CD4-positive, alpha-beta T cell treated with Interleukin-6 for 4 hours (primary cell): Measurements from ENCODE around the gene WDR49.
"Not testable (repeated sequence)": the region's sequence is repeated elsewhere in the genome, so short reads cannot be mapped to it uniquely, and the experiment has no call there.

ENCODE experiments used
- DNase-seq: peaks from one replicate; pipeline ENCODE4 v3.0.0-alpha.2; 2020; ENCODE audit warnings: mixed read lengths

WDR49 gene

DNA sequence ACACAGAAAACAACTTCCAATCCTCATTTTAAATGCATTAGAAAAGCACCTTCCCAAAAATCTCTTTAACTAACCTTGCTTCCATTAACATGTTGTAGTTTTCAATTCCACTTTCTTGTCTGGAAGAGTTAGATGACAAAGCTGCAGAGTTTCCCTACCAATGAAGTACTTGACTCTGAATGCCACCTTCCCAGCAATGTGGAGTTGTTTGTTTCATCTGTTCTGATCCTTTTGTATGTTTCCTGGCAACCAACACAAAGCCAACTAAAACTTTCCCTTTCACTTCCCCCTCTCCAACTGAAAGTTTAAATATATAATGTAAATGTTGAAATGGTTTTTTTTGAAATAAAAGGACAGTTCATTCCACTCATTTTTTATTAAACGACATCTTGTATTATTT is at the start of gene WDR49:
Gene WDR49 (minus strand): TSS at position 183 of the 400 bp plus-strand sequence. CDS start 517 bp downstream, outside the sequence.
- DNase-seq: no peak

DNA sequence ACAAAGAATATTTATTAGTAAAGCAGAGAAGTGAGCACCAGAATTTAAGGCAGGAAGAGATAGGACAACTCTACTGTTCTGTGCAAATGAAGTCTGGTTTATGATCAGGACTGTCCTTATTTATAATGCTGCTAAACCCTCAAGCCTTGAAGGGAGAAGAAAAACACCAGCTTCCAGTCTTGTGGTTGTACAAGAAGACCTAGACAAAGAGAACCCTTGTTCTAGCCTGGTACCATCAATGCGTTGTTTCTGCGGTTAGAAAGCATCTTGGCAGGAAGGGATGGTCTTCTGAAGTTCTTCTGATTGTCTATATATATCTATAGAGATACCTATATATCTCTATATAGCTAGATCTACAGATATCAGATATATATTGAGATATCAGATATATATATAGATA is 47.2 kb upstream of the WDR49 start:
- no peak for DNase-seq

DNA sequence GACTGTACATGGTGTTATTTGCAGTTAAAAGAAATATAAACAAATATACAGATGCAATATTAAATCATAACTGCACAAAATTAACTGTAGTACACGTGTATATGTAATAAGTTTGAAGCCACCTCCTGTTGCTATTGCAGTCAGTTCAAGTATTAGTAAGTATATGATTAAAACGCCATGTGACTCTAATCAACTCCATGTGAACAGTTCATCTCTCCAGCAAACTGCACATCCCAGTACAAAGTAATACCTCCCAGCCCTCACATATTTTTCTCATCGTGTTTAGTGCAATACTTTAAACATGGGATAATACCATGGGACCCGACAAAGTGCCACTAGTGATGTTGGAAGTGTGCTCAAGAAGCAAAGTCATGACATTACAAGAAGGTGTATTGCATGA is 46.3 kb upstream of the WDR49 start:
- no peak for DNase-seq

DNA sequence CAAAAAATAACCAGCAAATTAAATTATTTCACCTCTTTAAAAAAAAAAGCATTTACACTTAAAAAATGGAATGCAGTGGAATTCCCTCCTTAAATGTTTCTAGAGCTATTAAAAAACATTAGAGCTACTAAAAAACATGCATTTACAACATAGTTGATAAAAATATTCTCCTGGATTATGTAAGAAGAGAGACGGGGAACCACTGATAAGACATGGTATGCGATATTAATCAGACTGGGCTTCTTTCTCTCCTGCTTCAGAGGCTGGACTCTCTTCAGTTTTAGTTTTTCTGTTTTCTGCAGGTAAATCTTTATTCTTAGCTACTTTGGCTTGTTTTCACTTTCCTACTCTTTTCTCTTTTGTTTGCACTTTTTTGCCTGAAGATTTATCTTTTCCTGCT is 40.4 kb upstream of the WDR49 start:
- DNase-seq: no peak

DNA sequence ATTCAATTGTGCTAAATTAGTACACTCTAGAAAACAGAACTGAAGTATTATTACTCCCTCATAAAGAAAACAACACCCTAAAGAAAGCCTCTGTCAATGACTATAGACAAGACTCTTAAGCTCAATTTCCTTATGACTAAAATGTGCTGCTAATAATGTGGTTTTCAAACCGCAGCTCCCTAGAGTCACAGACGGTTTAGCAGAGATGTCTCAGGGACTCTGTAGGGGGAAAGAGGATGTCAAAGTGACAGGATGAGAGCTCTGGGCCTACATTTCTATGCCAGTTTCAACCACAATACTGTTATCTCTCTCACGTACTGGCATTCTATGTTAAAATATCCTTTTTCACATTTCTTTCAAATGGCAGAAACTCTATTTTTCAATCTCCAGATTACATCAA is 37.6 kb upstream of the WDR49 start:
- DNase-seq: peak; percentile 25

DNA sequence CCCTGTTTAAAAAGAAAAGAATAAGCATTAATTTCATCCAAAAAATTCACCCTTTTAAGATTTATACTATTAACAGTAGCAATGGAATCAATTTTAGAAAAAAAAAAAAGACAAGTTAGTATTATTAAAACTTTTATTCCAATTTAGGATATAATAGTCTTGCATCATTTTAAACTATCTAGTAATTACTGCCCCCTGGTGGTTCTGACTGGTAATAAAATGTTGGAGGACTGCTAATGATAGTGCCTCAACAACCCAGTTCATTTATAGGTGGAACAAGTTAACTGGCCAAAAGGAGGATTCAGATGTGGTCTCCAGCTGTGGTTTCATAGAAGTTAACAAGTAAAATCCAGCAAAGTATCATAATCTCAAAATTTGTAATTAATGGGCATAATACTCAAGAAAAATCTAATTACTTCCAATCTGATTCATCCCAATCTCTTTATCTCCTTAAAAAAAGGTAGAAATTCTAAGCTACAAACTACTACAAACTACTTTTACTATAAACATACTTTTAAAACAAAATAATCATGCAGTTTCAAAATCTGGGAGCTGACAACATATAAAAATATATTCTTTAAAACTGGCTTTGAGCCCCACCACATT is 30.7 kb upstream of the WDR49 start:
- DNase-seq: peak; percentile 61

DNA sequence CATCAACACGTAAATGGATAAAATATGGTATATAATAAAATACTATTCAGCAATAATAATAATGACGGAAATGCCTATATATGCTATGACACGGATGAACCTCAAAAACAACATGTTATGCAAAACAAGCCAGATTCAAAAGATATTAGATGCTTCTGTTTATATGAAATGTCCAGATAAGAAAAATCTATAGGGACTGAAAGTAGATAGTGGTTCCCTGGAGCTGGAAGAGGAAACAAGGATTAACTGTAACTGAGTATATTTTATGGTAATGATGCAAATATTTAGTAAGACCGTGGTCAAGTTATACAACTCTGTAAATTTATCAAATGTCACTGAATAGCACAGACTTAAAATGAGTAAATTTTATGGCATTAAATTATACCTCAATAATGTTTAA is 25.8 kb upstream of the WDR49 start:
- DNase-seq: no peak

DNA sequence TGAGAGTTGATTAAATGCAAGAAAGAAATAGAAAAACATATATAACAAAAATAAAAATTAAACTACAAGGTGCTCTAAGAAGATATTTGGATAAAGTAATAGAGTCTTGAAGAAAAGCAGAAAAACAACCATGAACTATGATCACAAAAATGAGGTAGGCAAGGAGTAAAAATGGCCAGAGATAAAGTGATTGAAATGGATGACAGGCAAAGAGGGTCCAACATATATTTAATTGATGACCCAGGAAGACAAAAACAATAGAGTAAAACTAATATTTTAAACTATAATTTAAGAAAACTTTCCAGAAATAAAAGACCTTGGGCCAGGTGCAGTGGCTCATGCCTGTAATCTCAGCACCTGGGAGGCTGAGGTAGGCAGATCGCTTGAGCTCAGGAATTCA is 22.1 kb upstream of the WDR49 start:
- DNase-seq: no peak

DNA sequence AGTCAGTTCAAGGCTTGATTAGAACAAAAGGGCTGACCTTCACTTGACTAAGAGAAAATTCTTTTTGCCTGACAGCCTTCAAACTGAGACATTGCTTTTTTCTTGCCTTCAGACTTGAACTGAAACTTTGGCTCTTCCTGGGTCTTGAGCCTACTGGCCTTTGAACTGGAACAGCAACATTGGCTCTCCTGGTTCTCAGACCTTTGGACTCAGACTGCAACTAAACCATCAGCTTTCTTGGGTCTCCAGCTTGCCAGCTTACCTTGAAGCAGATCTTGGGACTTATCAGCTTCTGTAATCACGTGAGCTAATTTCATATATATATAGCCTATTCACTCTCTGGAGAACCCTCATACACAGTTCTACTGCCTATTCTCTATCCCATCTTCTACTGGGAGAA is 19.5 kb upstream of the WDR49 start:
- DNase-seq: no peak

DNA sequence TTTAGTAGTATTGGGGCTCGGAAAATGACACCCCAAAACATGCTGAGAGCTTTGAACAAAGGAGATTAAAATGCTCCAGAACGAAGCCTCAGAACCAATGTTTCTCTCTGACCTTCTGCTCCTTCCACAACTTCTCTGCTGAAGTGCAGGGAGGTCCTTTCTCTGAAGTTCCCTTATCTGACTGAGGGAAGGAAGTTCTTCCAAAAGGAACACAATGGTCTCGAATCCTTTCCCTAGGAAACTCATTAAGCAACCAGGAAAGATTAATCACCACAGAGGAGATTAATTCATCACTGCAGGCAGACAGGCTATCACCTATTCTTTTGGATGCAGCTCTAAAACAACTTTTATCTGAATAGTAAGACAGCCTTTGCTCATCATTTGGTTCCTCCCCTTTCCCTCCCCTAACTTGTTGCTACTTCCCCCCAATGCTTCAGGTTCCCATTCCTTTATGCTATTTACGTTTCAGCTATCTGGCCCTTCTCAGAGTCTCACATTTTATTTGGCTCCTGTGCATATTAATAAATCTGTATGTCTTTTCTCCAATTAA is 18.2 kb upstream of the WDR49 start:
- no peak for DNase-seq

DNA sequence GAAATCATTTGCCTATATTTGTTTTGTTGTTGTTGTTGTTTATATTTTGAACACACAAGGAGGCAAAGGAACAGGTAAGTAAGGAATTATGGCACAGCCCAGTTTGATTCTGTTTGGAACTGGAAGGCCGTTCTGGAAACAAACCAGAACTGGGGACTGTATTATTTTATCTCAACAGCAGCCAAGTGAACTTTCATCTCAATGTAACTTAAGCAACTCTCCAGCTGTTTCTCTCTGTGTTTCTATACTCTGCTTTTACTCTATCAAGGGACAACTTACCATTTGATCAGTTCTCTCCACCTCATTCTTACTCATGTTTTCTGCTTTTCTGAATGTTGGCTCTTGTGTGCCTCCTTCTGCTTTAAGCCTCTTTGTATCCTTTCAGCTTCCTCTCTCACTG is 16.0 kb upstream of the WDR49 start:
- no peak for DNase-seq

DNA sequence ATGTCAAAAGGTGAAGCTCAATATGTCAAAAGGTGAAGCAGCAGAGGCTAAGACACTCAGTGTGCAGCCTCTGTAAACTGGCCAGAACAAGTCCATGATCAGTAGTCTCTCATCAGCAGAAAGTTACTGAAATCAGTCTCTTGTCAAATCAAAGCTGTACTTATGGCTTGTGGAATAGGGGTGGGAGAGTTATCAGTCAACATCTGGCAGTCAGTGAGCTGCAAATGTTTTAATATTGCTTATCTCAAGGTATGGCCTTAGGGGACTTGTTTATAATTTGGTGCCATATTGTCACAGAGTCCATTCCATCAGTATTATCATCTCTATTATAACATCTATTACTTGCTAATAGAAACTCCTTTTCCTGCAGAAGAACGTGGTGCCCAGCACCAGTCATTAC is 14.9 kb upstream of the WDR49 start:
- DNase-seq: no peak

DNA sequence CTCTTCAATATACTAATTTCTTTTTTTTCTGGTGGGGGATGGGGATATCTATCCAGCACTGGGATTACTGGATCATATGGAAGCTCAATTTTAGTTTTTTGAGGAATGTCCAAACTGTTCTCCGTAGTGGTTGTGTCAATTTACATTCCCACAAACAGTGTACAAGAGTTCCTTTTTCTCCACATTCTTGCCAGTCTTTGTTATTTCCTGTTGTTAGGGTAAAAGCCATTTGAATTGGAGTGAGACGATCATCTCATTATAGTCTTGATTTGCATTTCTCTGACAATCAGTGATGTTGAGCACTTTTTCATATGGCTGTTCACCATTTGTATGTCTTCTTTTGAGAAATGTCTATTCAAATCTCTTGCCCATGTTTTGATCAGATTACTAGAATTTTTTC is 12.8 kb upstream of the WDR49 start:
- DNase-seq: no peak

DNA sequence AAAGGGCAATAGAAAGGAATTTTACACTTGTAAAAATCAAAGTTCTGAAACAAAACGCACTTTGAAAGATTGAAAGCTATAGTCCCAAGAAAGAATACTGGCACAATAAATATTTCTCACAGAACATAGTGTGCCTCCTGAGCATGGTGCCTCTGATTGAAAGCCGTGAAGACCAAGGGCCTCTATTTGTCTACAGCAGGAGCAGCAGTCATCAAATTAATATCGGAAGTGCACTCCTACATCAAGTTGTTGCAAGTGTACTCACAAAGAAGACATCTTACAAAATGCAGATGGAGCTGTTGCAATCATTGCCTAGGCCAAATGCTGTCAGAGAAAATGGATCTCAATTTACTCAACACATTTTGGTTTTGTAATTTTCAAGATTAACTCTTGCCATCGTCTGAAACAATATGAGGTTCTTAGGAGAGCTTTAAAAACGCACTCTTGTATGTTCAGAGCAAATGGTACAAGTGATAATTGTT is 9.2 kb upstream of the WDR49 start:
- no peak for DNase-seq

DNA sequence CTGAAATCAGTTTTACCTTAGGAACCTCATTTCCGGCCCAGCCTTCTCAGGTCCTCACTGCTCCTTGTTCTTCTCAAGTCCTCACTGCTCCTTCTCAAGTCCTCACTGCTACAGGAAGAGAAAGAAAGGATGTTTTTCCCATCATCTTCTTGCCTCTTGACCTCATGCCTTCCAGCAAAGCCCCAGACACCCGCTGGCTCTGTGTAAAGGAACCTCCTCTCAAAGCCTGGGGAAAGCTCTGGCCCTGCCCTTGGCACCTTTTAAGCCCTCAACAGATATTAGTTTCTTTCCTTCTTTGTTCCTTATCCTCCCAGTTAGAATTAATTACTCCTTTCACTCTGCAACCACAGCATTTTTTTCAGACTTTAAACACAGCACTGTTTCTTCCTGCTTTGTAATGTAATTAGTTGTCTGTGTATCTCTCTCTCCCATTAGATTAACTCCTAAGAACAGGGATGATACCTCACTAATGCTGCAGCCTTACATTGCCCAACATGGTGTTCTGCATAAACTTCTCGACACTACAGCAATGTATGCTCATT is 4.0 kb upstream of the WDR49 start:
- DNase-seq: no peak

DNA sequence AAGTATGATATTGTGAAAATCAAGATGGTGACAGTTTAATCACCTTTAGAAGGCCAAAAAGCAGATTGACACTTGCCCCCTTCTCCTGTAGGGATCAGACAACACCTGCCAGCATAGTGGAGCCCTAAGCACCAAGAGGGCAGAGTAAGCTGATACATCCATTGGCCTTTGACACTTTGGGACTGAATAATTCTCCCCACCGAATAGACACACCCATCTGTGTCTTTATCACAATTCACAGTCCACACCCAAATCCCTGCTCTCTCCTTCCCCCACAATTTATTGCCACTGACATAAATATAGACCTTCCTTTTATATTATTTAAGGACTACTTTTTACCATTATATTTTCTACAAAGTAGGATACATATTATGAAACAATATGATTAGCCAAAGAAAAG is 3.1 kb upstream of the WDR49 start:
- DNase-seq: no peak

DNA sequence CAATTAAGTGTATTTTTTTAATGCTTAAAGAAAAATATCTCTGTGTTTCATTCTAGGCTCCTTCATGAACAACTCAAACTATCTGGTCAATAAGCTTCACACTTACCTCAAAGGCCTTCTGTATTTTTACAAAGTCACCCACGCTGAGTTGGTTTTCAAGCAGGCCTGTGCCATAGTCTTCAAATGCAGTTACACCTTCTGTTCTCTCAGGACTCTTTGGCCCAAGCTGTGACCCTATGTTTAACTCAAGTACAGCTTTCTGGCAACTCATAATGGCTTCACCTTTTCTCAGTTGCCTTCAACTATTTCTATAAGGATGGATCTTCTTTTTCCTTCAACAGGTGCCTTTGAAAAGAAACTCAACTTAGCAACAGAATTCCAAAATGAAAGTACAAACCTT is 587 bp downstream of the WDR49 start:
- DNase-seq: no peak

DNA sequence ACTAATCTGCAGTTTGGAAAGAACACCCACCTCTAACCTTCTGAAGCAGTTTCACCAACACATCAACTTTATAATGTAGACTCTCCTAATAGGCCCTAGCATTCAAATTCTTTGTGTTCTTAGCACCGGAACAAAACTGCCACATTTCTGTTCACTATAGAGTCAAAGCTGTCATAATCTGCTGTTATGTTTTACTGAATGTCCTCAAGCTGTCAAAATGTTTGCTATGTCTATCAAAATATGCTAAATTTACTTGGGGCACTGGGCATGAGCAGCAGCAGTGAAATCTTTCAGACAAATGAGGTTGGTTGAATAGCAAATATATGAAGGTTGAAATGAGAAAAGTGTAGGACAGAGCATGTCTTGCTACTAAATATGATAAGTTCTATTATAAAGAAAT is 1.9 kb downstream of the WDR49 start:
- DNase-seq: no peak

DNA sequence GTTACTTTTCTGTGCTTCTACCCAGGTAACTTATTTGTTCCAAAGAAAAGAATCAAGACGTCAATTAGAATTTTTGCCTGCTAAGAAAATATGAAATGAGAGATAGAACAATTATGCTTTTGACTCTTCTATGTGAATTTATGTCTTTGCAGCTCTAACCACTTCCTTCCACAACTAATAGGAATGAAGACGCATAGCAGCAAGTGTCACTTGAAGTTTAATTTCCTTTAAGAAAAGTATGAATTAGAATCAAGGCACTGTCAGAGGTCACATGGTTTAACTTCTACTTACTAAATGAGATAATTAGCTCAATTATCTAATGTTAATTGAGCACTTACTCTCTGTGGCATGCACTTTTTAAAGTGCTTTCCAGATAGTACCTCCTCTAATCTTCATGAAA is 3.3 kb downstream of the WDR49 start:
- DNase-seq: no peak

DNA sequence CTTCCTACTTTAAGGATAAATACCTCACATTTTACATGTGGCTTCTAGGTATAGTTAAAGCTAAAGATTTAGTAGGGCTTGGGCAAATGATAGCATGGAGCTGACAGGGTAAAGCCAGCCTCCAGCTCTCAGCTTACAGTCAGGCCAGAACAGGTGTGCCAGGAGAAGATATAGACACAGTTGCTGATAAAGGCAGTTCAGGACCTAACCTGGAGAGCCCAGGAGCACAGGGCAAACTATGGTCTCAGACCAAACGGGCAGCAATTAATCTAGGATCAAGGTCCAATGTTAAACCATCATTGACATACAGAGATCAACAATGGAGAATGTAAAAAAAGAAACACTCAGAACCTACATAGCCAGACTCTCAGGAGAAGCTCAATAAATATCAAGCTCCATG is 4.0 kb downstream of the WDR49 start:
- DNase-seq: no peak

DNA sequence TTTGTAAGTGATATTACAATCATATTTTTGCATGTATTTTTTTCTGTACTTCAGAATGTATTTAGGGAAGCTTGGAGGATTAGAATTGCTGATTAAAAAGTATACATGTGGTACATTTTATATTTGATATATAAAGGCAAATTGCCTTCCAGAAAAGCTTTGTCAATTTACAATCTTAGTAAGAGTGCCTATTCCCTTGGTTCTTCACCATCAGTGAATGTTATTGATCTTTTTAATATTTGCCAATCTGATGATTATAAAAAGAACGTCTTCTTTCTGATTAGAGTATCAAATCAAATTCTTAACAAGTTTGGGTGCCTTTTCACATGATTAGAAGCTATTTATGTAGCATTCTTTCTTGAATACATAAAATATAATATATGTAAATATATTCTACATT is 9.1 kb downstream of the WDR49 start:
- DNase-seq: no peak

DNA sequence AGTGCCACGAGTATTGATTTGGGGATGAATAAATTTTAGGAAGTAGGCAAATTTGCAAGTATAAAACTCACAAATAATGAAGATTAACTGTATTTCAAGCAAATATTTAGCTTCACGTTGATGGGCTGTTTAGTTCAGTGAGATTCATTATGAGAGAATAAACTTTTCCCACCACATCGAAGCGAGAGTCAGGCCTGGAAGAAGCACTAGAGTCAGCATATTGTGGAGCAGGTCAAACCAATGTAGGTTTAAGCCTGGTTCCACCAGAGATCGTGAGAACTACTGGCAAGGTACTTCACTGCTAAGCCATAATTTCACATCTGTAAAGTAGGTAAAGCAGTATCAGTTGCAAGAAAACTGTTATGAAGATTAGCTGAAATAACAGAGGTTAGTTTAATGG is 22.3 kb downstream of the WDR49 start:
- no peak for DNase-seq

DNA sequence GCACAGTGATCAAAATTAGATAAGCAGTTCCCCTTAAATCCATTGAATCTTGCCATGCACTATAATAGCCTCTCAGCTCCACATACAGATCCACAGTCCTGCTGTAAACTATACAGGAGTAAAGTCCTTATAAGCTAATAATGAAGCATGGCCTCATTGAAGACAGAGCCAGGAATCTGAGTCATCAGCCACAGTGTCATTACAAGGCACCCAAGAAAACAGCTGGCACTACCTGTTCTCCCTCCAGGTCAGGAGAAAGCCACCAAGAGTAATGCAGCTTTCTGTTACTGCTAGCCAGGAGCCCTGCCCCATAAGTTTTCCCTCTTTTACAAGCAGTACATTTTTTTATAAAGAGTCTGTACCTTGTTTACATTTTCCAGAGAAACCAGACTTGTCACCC is 27.3 kb downstream of the WDR49 start:
- no peak for DNase-seq

DNA sequence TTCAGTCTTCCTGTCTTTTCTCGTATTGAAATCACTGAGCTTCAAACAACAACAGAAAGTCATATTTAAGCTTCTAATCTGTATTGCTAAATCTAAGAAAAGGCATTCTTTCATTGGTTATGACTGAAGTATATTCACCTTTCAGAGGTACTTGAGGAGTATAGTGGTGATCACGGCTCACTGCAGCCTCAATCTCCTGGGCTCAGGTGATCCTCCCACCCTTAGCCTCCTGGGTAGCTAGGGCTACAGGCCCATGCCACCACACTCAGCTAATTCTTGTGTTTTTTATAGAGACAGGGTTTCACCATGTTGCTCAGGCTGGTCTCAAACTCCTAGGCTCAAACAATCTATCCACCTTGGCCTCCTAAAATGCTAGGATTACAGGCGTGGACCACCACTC is 38.7 kb downstream of the WDR49 start:
- DNase-seq: no peak

DNA sequence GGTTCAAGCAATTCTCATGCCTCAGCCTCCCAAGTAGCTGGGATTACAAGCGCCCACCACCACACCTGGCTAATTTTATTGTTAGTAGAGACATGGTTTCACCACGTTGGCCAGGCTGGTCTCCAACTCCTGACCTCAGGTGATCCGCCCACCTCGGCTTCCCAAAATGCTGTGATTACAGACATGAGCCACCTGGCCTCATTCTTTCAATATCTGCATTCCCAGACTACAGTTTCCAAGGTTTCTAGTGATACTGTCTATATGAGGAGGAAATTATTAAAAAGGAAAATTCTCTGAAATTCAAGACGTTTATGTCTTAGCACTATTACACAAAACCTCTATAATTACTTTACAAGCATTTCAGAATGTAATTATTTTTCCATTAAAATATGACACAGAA is 39.5 kb downstream of the WDR49 start:
- DNase-seq: not testable (repeated sequence)
